Parathyroid adenoma (tissue), 2 donors: Measurements from ENCODE around the gene SOCS2.

Experiments
- H2AFZ ChIP-seq: fragments of 300-600 bp; sonication (generic); one replicate; pipeline ENCODE4 v1.7.0; 2017; ENCODE audit warnings: antibody characterized with exemption, mild to moderate bottlenecking
- H3K27ac ChIP-seq: fragments of 300-600 bp; sonication (generic); one replicate; pipeline ENCODE4 v1.7.0; 2017
- H3K27me3 ChIP-seq: fragments of 300-600 bp; sonication (generic); one replicate; pipeline ENCODE4 v1.7.0; 2017; ENCODE audit warnings: low read length; ENCODE audit not compliant: control insufficient read depth, insufficient read depth
- H3K36me3 ChIP-seq: fragments of 300-600 bp; sonication (generic); one replicate; pipeline ENCODE4 v1.7.0; 2017; ENCODE audit warnings: low read length; ENCODE audit not compliant: control insufficient read depth, insufficient read depth
- H3K4me1 ChIP-seq: fragments of 300-600 bp; sonication (generic); one replicate; pipeline ENCODE4 v1.7.0; 2017; ENCODE audit warnings: control low read depth
- H3K4me2 ChIP-seq: fragments of 300-600 bp; sonication (generic); one replicate; pipeline ENCODE4 v1.7.0; 2017; ENCODE audit warnings: low read length
- H3K4me3 ChIP-seq: fragments of 300-600 bp; sonication (generic); one replicate; pipeline ENCODE4 v1.7.0; 2017; ENCODE audit warnings: low read depth, low read length
- H3K79me2 ChIP-seq: fragments of 300-600 bp; sonication (generic); one replicate; pipeline ENCODE4 v1.7.0; 2017; ENCODE audit warnings: control low read depth
- H3K9ac ChIP-seq: fragments of 300-600 bp; sonication (generic); one replicate; pipeline ENCODE4 v1.7.0; 2017; ENCODE audit warnings: mild to moderate bottlenecking
- H3K9me3 ChIP-seq: fragments of 300-600 bp; sonication (generic); one replicate; pipeline ENCODE4 v1.7.0; 2017; ENCODE audit warnings: low read length; ENCODE audit not compliant: control insufficient read depth
- TF ChIP-seq, protein P1 (sequence below): fragments of 300-600 bp; sonication (generic); IDR thresholded peaks from one replicate; pipeline ENCODE4 v1.7.0; 2017; ENCODE audit warnings: antibody characterized with exemption, mild to moderate bottlenecking
- donor health status: primary hyperparathyroidism.

SOCS2 gene, protein sequence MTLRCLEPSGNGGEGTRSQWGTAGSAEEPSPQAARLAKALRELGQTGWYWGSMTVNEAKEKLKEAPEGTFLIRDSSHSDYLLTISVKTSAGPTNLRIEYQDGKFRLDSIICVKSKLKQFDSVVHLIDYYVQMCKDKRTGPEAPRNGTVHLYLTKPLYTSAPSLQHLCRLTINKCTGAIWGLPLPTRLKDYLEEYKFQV

DNA sequence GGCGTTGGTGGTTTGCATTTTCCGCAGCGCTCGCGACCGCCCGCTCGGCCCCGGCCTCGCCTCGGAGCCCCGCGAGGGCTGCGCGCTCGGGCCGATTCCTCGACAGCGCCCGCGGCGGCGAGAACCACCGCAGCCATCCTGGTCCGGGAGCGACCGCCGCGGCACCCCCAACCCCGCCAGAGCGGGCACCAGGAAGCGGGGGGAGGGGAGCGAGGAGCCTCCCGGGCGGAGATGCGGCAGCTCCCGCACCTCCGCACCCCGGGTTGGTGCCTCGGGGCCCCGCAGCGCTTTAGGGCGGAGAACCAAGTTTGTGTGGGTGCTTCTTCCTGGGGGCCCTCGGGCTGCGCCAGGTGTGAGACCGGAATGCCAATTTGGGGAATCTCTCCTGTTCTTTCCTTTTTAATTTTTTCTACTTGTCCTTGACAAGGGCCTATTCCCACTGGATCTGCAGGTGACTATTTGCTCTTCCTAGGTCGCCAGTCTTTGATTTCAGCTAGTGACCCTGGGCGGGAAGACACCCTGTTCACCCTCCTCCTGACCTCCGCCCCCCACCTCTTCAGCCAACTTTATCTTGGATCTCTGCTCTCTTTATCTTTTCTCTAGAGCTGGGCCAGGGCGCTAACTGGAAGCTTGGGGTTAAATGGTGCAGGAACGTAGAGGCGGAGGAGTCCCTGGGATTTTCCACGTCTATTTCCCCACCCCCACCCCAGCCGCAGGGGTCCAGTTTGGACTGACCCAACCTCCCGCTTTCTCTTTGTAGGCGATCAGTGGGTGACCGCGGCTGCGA lies at the start of gene SOCS2:
Gene SOCS2 (plus strand): TSS at position 751 of the 787 bp plus-strand sequence. CDS start 223 bp downstream, outside the sequence.
- Histone ChIP-seq H3K79me2 (peaks cover 64% of the 10 kb centered on the region), H3K9me3 (no peaks in the 10 kb centered on the region), H3K27me3 (no peaks in the 10 kb centered on the region), H3K36me3 (peaks cover 5% of the 10 kb centered on the region), H2AFZ (peak within 1 kb of the TSS; percentile 54), H3K4me2 (peak within 1 kb of the TSS; percentile 99), H3K9ac (peak within 1 kb of the TSS; percentile 99), H3K27ac (peak within 1 kb of the TSS; percentile 99), H3K4me3 (peak within 1 kb of the TSS; percentile 99), H3K4me1 (peaks cover 8% of the 10 kb centered on the region)
- TF ChIP-seq, protein P1, sequence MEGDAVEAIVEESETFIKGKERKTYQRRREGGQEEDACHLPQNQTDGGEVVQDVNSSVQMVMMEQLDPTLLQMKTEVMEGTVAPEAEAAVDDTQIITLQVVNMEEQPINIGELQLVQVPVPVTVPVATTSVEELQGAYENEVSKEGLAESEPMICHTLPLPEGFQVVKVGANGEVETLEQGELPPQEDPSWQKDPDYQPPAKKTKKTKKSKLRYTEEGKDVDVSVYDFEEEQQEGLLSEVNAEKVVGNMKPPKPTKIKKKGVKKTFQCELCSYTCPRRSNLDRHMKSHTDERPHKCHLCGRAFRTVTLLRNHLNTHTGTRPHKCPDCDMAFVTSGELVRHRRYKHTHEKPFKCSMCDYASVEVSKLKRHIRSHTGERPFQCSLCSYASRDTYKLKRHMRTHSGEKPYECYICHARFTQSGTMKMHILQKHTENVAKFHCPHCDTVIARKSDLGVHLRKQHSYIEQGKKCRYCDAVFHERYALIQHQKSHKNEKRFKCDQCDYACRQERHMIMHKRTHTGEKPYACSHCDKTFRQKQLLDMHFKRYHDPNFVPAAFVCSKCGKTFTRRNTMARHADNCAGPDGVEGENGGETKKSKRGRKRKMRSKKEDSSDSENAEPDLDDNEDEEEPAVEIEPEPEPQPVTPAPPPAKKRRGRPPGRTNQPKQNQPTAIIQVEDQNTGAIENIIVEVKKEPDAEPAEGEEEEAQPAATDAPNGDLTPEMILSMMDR = peak; percentile 10

DNA sequence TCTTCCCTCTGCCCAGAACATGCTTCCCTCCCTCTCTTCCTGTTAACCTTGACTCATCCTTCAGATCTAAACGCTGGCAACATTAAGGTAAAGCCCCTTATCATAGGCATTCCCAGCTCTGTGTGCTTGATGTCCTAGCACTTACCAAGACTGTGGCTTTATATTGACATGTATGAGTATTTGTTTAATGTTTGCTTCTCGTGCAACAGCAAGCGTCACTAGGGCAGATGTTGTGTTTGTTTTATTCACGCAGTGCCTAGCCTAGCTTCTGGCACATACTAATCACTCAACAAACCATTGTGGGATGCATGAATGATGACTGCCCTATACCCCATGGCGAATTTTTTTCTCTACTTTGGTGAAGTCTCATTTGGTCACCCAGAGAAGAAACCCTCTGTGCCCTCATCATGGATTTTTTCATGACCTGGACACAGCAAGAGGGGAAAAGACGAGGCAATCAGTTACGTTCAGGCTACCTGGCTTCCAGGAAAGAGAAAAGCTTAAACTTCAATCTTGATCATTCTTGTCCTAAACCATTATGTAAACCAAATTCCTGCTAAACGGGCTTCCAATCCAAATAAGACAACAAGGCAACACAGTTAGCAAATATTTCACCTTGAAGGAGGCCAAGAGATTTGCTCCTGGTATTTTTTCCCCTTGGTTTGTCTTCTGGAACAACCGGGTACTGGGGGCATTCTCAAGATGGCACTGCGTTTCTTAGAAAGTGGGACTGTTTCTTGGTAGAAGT lies 47.9 kb upstream of the SOCS2 start:
- no peaks in the 10 kb centered on the region for H3K36me3 ChIP-seq
- H3K9me3 ChIP-seq = no peaks in the 10 kb centered on the region
- H3K4me3 ChIP-seq = no peak overlapping the region
- H3K79me2 ChIP-seq = no peaks in the 10 kb centered on the region
- no peaks in the 10 kb centered on the region for H3K4me1 ChIP-seq
- TF ChIP-seq, protein P1 = no peak
- H3K4me2 ChIP-seq = no peak overlapping the region
- no peak overlapping the region for H2AFZ ChIP-seq
- no peak overlapping the region for H3K27ac ChIP-seq
- H3K9ac ChIP-seq = no peak overlapping the region
- no peaks in the 10 kb centered on the region for H3K27me3 ChIP-seq

DNA sequence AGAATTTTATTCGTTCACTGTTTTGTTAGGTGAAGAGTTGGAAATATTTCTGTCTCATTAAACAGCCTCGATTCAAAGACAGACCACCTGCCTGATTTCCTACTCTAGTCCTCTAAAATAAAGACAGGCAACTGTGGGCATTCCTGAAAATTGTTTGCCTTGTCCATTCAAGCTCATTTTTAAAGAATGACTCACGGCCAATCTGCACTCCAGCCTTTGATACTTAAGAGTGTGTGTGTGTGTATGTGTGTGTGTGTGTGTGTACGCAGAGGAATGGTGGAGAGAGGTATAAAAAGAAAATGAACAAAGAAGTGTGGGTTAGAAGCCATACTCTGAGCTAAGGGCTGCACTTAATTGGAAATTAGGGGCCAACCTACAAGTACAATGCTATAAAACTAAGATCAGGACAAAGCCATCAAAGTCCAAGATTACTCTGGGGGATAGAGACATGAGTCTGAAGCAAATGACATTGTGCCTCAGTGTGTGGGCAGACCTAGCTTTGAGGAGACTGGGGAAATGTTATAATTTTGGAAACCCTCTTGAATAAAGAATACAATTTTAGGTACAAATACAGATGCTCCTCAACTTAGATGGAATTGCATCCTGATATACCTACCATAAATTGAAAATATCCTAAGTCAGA lies 45.6 kb upstream of the SOCS2 start:
- Histone ChIP-seq H3K27me3 (no peaks in the 10 kb centered on the region), H2AFZ (no peak overlapping the region), H3K36me3 (no peaks in the 10 kb centered on the region), H3K79me2 (no peaks in the 10 kb centered on the region), H3K9me3 (no peaks in the 10 kb centered on the region), H3K4me1 (no peaks in the 10 kb centered on the region), H3K4me3 (no peak overlapping the region), H3K27ac (no peak overlapping the region), H3K4me2 (no peak overlapping the region), H3K9ac (no peak overlapping the region)
- TF ChIP-seq, protein P1 = no peak

DNA sequence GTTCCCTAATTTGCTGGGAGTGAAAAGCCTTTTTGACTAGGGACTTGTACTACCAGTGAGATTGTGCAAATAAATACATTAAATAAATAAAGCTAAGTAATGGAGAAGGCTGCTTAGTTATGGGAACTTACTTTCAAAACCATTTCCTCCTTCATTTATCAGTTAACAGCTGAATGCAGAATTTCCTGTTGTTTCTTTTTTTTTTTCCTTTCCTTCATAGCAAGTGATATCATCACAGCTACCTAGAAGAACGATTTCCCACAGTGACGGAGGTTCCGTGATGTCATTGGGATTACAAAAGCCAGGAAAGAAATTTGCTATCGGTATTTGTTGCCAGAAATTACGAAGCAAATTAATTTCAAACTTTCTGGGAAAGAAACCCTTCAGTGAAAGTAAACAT lies 42.1 kb upstream of the SOCS2 start:
- no peaks in the 10 kb centered on the region for H3K9me3 ChIP-seq
- no peaks in the 10 kb centered on the region for H3K4me1 ChIP-seq
- no peak overlapping the region for H3K9ac ChIP-seq
- TF ChIP-seq, protein P1 = no peak
- no peaks in the 10 kb centered on the region for H3K79me2 ChIP-seq
- H3K4me3 ChIP-seq = no peak overlapping the region
- no peak overlapping the region for H2AFZ ChIP-seq
- H3K27me3 ChIP-seq = no peaks in the 10 kb centered on the region
- H3K36me3 ChIP-seq = no peaks in the 10 kb centered on the region
- H3K27ac ChIP-seq = no peak overlapping the region
- H3K4me2 ChIP-seq = no peak overlapping the region
